H9 (cell line): ENCODE measurements around the gene SRP68. TPM values are rescaled to one million over a fixed set of nuclear protein-coding genes. Genes with fewer than 3 reads are reported as not detected.
A peak's percentile ranks its signal among the peaks of the same experiment; 100 is the strongest.

Source experiments
- DNase-seq: peaks from one replicate; pipeline ENCODE4 v3.0.0-alpha.2; 2017
- H2AFZ ChIP-seq: one replicate; pipeline ENCODE4 v1.6.1; 2013; ENCODE audit warnings: mild to moderate bottlenecking, low read length, control low read depth, moderate library complexity
- H2AK5ac ChIP-seq: 2 replicates; pipeline ENCODE4 v1.6.1; 2013; ENCODE audit warnings: low read length, control low read depth, mixed read lengths; ENCODE audit not compliant: insufficient read length
- H2BK120ac ChIP-seq: one replicate; pipeline ENCODE4 v1.6.1; 2013; ENCODE audit warnings: low read depth, mild to moderate bottlenecking, low read length, control low read depth, inconsistent platforms; ENCODE audit not compliant: poor library complexity, severe bottlenecking
- H2BK12ac ChIP-seq: 2 replicates; pipeline ENCODE4 v1.6.1; 2013; ENCODE audit warnings: low read length, control low read depth, mixed read lengths, low read depth; ENCODE audit not compliant: insufficient read length
- H2BK15ac ChIP-seq: 2 replicates; pipeline ENCODE4 v1.6.1; 2013; ENCODE audit warnings: low read depth, low read length, control low read depth
- H2BK20ac ChIP-seq: one replicate; pipeline ENCODE4 v1.6.1; 2013; ENCODE audit warnings: low read depth, mild to moderate bottlenecking, low read length, control low read depth, inconsistent platforms; ENCODE audit not compliant: poor library complexity, severe bottlenecking
- H2BK5ac ChIP-seq: 2 replicates; pipeline ENCODE4 v1.6.1; 2013; ENCODE audit warnings: low read length, control low read depth, mixed read lengths; ENCODE audit not compliant: insufficient read length
- H3K14ac ChIP-seq: 2 replicates; pipeline ENCODE4 v1.6.1; 2013; ENCODE audit warnings: low read length, control low read depth; ENCODE audit not compliant: insufficient read depth
- H3K18ac ChIP-seq: 2 replicates; pipeline ENCODE4 v1.6.1; 2013; ENCODE audit warnings: low read depth, mild to moderate bottlenecking, mixed read lengths, low read length, control low read depth; ENCODE audit not compliant: insufficient read length
- H3K23ac ChIP-seq: 2 replicates; pipeline ENCODE4 v1.6.1; 2013; ENCODE audit warnings: low read length, control low read depth, mixed read lengths, low read depth; ENCODE audit not compliant: insufficient read length
- H3K23me2 ChIP-seq: 2 replicates; pipeline ENCODE4 v1.6.1; 2013; ENCODE audit warnings: low read depth, mild to moderate bottlenecking, mixed read lengths, low read length, control low read depth; ENCODE audit not compliant: insufficient read length, poor library complexity, severe bottlenecking
- H3K27ac ChIP-seq: 2 replicates; pipeline ENCODE4 v1.5.1; 2013; ENCODE audit warnings: low read length, control low read depth, mixed read lengths, low read depth; ENCODE audit not compliant: insufficient read length
- H3K27me3 ChIP-seq: 2 replicates; pipeline ENCODE4 v1.6.1; 2013; ENCODE audit warnings: low read length, control low read depth, inconsistent platforms; ENCODE audit not compliant: insufficient read depth
- H3K4ac ChIP-seq: 2 replicates; pipeline ENCODE4 v1.6.1; 2013; ENCODE audit warnings: low read depth, mild to moderate bottlenecking, control low read depth, inconsistent platforms, low read length, moderate library complexity
- H3K4me1 ChIP-seq: 2 replicates; pipeline ENCODE4 v1.6.1; 2013; ENCODE audit warnings: low read length, control low read depth, inconsistent platforms; ENCODE audit not compliant: insufficient read depth
- H3K4me2 ChIP-seq: 2 replicates; pipeline ENCODE4 v1.6.1; 2013; ENCODE audit warnings: low read length, control low read depth, mixed read lengths; ENCODE audit not compliant: insufficient read length, insufficient read depth
- H3K56ac ChIP-seq: 2 replicates; pipeline ENCODE4 v1.6.1; 2013; ENCODE audit warnings: low read depth, mild to moderate bottlenecking, mixed read lengths, low read length, control low read depth; ENCODE audit not compliant: insufficient read length
- H3K79me1 ChIP-seq: 2 replicates; pipeline ENCODE4 v1.6.1; 2013; ENCODE audit warnings: low read depth, mild to moderate bottlenecking, moderate library complexity, low read length, control low read depth, inconsistent platforms; ENCODE audit not compliant: insufficient read depth, poor library complexity, severe bottlenecking
- H3K79me2 ChIP-seq: 2 replicates; pipeline ENCODE4 v1.6.1; 2013; ENCODE audit warnings: low read length, control low read depth, inconsistent platforms; ENCODE audit not compliant: insufficient read depth
- H3K9ac ChIP-seq: 2 replicates; pipeline ENCODE4 v1.6.1; 2013; ENCODE audit warnings: low read length, control low read depth, mixed read lengths; ENCODE audit not compliant: insufficient read length; ENCODE audit errors: extremely low read depth
- H3K9me3 ChIP-seq: one replicate; pipeline ENCODE4 v1.6.1; 2013; ENCODE audit warnings: low read depth, low read length, inconsistent platforms; ENCODE audit not compliant: control insufficient read depth
- H3T11ph ChIP-seq: one replicate; pipeline ENCODE4 v1.6.1; 2013; ENCODE audit warnings: mild to moderate bottlenecking, low read length, control low read depth, inconsistent platforms
- H4K20me1 ChIP-seq: one replicate; pipeline ENCODE4 v1.6.1; 2013; ENCODE audit not compliant: control insufficient read depth, insufficient read length, insufficient read depth
- H4K5ac ChIP-seq: 2 replicates; pipeline ENCODE4 v1.6.1; 2013; ENCODE audit warnings: low read depth, mild to moderate bottlenecking, mixed read lengths, low read length, control low read depth; ENCODE audit not compliant: insufficient read length
- H4K8ac ChIP-seq: replicated peaks from 2 replicates; pipeline ENCODE4 v1.6.1; 2013; ENCODE audit warnings: low read length, control low read depth, mixed read lengths, low read depth; ENCODE audit not compliant: insufficient read length
- H4K91ac ChIP-seq: 2 replicates; pipeline ENCODE4 v1.6.1; 2013; ENCODE audit warnings: low read depth, mild to moderate bottlenecking, moderate library complexity, mixed read lengths, low read length, control low read depth; ENCODE audit not compliant: insufficient read length
- H3K27ac Mint-ChIP-seq, 3 experiments: 2 replicates in 2 of 3; 3 replicates in 1 of 3; pipeline ENCODE4 v1.8.0; 2020 to 2021; ENCODE audit warnings: mixed read lengths in 3 of 3, mild to moderate bottlenecking in 1 of 3, moderate library complexity in 1 of 3
- H3K27me3 Mint-ChIP-seq: 2 replicates; pipeline ENCODE4 v1.8.0; 2021; ENCODE audit warnings: low read depth, mild to moderate bottlenecking, moderate library complexity, mixed read lengths
- H3K36me3 Mint-ChIP-seq, 3 experiments: 2 replicates in 2 of 3; 3 replicates in 1 of 3; pipeline ENCODE4 v1.8.0; 2020 to 2021; ENCODE audit warnings: low read depth in 3 of 3, mixed read lengths in 3 of 3; ENCODE audit not compliant: insufficient read depth in 1 of 3
- H3K4me1 Mint-ChIP-seq, 2 experiments: 2 replicates each; pipeline ENCODE4 v1.8.0; 2020; ENCODE audit warnings: mixed read lengths in 2 of 2
- H3K4me3 Mint-ChIP-seq, 2 experiments: 2 replicates in 1 of 2; 3 replicates in 1 of 2; pipeline ENCODE4 v1.8.0; 2020 to 2021; ENCODE audit warnings: mild to moderate bottlenecking in 2 of 2, mixed read lengths in 2 of 2, moderate library complexity in 1 of 2
- H3K9me3 Mint-ChIP-seq, 2 experiments: 2 replicates in 1 of 2; 3 replicates in 1 of 2; pipeline ENCODE4 v1.8.0; 2020; ENCODE audit warnings: mild to moderate bottlenecking in 2 of 2, mixed read lengths in 2 of 2, moderate library complexity in 1 of 2
- WGBS: extraction: QIAGEN DNeasy Blood & Tissue Kit; methylation state at CpG from one replicate; pipeline ENCODE4 v1.1.7; 2013; ENCODE audit warnings: missing lambda C conversion rate, low lambda C conversion rate, mixed read lengths; ENCODE audit not compliant: insufficient read length; ENCODE audit errors: extremely low coverage; 5-methylcytosine and 5-hydroxymethylcytosine counted together
- total RNA-seq: library from RNA; stranded (reverse); gene quantifications from 2 replicates; pipeline ENCODE4 v1.2.1, GENCODE V29; 2021
- TF ChIP-seq, protein P1 (sequence below): fragments of 200-600 bp; sonication (generic); conservative IDR thresholded peaks from 3 replicates; pipeline ENCODE4 v1.8.0; 2021; ENCODE audit warnings: antibody characterized with exemption, mild to moderate bottlenecking

The SRP68 gene
- total RNA-seq, 1 experiment from 2014 or later, result 86.1 TPM

DNA sequence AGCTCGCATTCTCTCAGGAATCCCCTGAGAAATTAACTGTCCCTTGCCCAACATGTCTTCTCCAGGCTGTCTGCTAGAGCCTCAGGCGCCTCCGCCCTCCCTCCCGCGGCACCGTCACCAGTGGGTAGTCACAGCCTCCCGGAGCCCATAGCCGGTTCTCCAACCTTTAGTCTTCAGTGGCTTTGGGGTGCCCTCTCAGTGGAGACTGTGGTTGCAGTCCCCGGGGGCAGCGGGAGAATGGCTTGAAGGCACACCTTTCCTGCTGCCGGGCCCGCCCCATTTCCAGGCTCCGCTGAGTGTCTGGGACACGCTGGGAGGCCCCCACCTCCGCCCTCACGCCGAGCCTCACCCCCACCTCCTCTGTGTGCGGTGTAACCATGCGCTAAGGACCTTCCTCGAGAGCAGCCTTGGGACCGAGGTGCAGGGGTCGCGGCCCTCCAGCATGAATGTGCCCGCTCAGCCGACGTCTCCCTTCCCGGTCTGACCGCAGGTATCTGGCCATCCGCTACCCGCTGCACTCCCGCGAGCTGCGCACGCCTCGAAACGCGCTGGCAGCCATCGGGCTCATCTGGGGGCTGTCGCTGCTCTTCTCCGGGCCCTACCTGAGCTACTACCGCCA is 3.9 kb upstream of the SRP68 start:
- Histone ChIP-seq H2BK12ac (no peak overlapping the region), H3K9ac (no peak overlapping the region), H4K91ac (no peak overlapping the region), H2BK120ac (no peak overlapping the region), H3K9me3 (no peaks in the 10 kb centered on the region), H3K79me2 (peaks cover 3% of the 10 kb centered on the region; the same call in 1 of the 2 replicates), H2BK15ac (no peak overlapping the region), H3T11ph (no peak overlapping the region), H2AK5ac (no peak overlapping the region), H2AFZ (no peak overlapping the region), H3K79me1 (no peaks in the 10 kb centered on the region), H3K14ac (no peak overlapping the region), H3K4ac (no peak overlapping the region), H3K23ac (no peak overlapping the region), H3K4me1 (peaks cover 8% of the 10 kb centered on the region; the same call in 1 of the 2 replicates), H3K27ac (no peak overlapping the region), H3K27me3 (peaks cover 58% of the 10 kb centered on the region), H2BK5ac (no peak overlapping the region), H4K5ac (no peak overlapping the region), H3K56ac (no peak overlapping the region), H2BK20ac (no peak overlapping the region), H3K4me2 (peak overlapping the region; percentile 46), H4K8ac (no peak overlapping the region), H3K23me2 (peaks cover 34% of the 10 kb centered on the region), H3K18ac (no peak overlapping the region), H4K20me1 (peaks cover 3% of the 10 kb centered on the region)
- peak; percentile 69 for DNase-seq
- TF ChIP-seq, protein P1, sequence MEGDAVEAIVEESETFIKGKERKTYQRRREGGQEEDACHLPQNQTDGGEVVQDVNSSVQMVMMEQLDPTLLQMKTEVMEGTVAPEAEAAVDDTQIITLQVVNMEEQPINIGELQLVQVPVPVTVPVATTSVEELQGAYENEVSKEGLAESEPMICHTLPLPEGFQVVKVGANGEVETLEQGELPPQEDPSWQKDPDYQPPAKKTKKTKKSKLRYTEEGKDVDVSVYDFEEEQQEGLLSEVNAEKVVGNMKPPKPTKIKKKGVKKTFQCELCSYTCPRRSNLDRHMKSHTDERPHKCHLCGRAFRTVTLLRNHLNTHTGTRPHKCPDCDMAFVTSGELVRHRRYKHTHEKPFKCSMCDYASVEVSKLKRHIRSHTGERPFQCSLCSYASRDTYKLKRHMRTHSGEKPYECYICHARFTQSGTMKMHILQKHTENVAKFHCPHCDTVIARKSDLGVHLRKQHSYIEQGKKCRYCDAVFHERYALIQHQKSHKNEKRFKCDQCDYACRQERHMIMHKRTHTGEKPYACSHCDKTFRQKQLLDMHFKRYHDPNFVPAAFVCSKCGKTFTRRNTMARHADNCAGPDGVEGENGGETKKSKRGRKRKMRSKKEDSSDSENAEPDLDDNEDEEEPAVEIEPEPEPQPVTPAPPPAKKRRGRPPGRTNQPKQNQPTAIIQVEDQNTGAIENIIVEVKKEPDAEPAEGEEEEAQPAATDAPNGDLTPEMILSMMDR, result no peak
- peak overlapping the region; percentile 55 to 78 for H3K4me3 Mint-ChIP-seq
- peaks cover 75% of the 10 kb centered on the region for H3K27me3 Mint-ChIP-seq
- peaks cover 54 to 62% of the 10 kb centered on the region in 2 experiments for H3K4me1 Mint-ChIP-seq
- no CpG with 5 or more reads among the region's 41 CpGs for WGBS
- no peaks in the 10 kb centered on the region for H3K36me3 Mint-ChIP-seq
- H3K27ac Mint-ChIP-seq, result no peak overlapping the region
- H3K9me3 Mint-ChIP-seq, result peaks cover 0 to 3% of the 10 kb centered on the region in 2 experiments; a peak in 2 of 5 replicates
